Stimulated activated CD4-positive, alpha-beta T cell treated with anti-CD3 and anti-CD28 coated beads, Interleukin-1b, Interleukin-23, amount 100 ng/mL, for 4 hours (primary cell): ENCODE measurements around the gene MYCT1.

Experiments used
- DNase-seq, 2 donors: peaks; one replicate each; pipeline ENCODE4 v3.0.0-alpha.2; 2020; ENCODE audit warnings: low read depth in 2 of 2

The MYCT1 gene

DNA sequence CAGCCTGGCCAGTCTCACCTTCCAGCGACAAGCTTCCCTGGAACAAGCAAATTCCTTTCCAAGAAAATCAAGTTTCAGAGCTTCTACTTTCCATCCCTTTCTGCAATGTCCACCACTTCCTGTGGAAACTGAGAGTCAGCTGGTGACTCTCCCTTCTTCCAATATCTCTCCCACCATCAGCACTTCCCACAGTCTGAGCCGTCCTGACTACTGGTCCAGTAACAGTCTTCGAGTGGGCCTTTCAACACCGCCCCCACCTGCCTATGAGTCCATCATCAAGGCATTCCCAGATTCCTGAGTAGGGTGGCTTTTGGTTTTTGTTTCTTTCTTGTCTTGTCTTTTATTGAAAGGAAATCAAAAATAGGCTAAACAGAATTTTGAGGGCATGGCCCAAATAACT, 24.3 kb downstream of the MYCT1 start:
- DNase-seq: no peak

- DNase-seq: no peak
Observed at GRCh38 chr6:152723398-152723797, 25.7 kb downstream of the MYCT1 start.

- no peak for DNase-seq
Observed at GRCh38 chr6:152726313-152726712, 28.6 kb downstream of the MYCT1 start.

- DNase-seq: no peak
Observed at GRCh38 chr6:152727507-152727906, 29.8 kb downstream of the MYCT1 start.

GRCh38 chr6:152734630-152735029, 36.9 kb downstream of the MYCT1 start:
- no peak for DNase-seq

DNA sequence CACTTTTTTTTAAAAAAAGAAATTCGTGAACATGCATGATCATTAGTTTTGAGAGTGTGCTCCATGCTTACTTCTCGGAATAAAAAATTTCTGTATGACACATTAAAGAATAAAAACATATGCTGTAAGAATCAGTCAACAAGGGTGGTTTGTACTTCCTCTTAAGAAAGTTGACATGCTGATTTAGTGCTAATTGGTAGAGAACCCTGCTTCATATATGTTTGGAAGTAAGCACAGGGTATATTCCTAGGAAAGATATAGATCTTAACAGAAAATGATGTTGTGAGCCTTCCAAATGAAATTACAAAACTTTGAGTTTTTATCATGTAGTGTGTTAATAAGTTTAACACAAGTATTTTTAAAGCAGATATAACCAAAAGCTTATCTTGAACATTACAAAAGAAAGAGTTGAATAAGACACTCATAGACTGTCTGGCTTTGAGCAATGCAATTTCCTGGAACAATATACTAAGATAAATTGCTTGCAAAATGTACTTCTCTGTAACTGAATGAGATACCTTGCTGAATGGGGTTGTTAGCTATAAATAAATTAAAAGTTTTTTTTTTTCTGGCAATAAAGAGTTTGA, 39.1 kb downstream of the MYCT1 start:
- DNase-seq: no peak

DNA sequence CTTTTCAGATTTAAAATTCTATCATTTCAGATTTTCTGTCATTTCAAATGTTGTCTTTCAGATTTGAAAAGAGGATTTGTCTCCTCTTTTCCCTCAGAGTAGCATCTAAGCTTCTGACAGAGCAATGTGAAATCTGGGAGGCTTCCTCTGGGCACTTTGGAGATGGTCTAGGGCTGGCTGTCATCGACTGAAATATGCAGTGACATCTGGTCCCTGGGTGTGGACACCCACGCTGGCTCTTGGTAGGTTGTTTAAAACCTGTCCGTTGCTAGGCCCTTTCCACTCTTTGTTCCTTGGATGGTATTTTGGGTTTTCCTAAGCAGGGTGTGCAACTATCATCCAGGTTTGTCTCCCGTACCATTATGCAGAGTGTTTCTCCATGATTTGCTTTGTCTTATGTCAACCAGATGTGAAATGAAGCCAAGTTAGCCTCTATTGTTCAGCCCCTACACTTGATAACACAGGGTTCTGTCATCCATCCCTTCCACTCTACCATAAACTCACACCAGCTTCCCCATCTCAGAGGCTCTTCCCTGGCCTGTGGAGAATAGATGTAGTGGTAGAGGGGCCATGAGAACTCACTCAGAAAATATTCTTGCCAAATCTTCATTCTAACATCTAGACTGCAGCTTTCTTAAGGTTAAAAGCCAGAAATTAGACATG, 47.9 kb downstream of the MYCT1 start:
- no peak for DNase-seq

GRCh38 chr6:152746172-152746553, 48.5 kb downstream of the MYCT1 start:
- DNase-seq: no peak

DNA sequence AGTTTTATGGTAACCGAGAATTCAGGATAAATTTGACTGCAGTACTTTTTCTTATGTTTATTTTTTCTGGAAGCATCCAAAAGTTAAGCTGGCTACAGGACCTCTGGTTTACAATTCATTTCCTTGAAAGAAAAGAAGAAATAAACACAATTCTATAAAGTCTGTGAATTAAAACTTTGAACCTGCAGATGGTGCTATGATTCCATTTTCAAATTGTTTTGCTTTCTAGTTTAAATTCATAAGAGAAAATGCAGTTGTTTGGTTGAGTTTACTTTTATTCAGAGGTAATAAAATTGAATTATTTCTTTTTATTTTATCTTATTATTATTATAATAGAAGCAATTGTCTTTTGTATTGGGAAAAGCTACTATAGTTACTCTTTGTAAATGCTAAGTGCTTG, 51.1 kb downstream of the MYCT1 start:
- no peak for DNase-seq

- no peak for DNase-seq
Observed at GRCh38 chr6:152749336-152749735, 51.6 kb downstream of the MYCT1 start.

DNA sequence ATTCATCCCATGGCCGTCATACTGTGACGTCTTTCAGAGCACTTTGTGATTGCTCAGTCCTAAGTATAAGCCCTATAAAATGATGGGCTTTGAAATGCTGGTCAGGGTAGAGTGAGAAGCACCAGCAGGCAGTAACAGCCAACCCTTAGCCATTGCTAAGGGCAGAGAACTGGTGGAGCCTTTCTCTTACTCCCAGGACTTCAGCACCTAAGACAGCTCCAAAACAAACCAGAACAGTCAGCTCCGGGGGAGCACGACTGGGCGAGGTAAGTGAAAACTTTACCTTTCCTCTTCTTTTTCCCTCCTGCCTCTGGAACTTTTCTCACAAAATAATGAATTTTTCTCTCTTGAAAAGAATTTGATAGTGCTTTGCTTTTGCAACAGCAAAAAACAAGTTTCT, 53.0 kb downstream of the MYCT1 start, which contains the start of gene VIP:
VIP (plus strand) TSS at position 104 of the 400 bp plus-strand sequence. CDS start 1,381 bp downstream, outside the sequence.
- DNase-seq: no peak

DNA sequence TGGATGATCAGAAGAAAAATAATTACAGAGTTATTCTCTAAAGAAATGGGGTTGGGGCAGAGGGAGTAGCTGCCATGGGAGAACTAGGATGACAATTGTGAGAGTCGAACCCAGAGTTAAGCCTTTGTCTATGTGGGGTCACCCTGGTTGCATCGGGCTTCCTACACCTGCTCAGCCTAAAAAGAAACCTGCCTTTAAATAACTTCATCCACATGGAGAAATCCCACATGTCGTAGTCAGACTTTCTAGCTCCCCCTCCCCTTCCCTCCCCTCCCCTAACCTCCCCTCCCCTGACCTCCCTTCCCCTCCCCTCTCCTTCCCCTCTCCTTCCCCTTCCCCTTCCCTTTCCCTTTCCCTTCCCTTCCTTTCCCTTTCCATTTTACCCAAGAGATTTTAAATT, 67.6 kb downstream of the MYCT1 start:
- no peak for DNase-seq

DNA sequence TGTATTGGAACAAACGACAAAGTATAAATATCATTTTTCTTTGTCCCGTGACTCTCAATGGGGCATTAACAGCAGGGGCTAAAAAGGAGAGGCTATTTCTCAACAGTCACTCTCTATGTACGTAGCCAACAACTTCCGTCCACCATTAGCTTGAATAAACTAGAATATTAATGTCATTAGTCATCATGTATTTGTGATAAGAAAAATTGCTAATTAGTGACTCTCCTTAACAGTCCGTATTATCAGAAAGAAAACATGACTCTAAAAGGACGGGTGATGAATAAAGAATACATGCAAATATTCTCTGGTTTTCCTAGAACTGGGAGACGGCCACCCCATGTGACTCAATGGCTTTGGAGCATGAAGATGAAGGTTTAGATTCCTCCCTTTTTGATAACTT, 71.5 kb downstream of the MYCT1 start:
- DNase-seq: no peak

- DNase-seq: no peak
Observed at GRCh38 chr6:152769993-152770392, 72.3 kb downstream of the MYCT1 start.

DNA sequence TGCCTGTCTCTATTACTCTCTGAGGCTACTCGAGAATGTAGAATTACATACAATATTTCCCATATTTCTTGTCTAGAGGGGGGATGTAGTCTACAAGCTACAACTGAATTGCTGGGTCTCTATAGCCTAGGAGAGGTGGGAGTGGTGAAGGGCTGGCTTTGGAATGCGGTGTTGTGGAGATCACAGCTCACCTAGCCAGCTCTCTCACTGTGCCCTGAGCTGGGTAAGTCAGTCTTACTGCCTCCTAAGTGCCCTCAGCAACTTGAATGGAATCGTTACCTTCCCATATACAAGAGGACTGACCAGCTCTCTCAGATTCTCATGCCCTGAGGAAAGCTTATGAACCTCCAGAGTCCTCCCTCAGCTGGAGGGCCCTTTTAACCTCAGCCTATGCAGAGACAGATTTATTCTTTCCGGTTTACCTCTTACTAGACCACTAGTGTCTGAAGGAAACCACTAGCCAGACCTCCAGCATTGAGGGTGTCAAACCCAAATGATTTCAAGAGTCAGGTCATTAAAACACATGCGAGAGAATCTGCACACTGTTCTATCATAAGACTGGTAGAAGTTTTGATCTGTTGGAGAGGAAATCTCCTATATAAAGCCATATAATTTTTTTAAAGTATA, 73.5 kb downstream of the MYCT1 start:
- DNase-seq: no peak
